BJ (cell line): ENCODE data around the gene C1QL3. TPM values are rescaled to one million over a fixed set of nuclear protein-coding genes. Genes with fewer than 3 reads are reported as not detected.

Experiments used
- CTCF ChIA-PET: fragments of 350-600 bp; formaldehyde crosslinking; extraction: SDS; loops from one replicate; lab custom pipeline; 2021; ENCODE audit warnings: antibody characterized with exemption, inconsistent platforms; lab: Yijun Ruan, JAX
- POLR2A ChIA-PET: fragments of 300-600 bp; sonication (Branson Sonifier 250); formaldehyde crosslinking; extraction: SDS; loops from one replicate; lab custom pipeline; 2021; ENCODE audit warnings: antibody characterized with exemption; lab: Charles Lee
- DNase-seq: peaks from one replicate; pipeline ENCODE4 v3.0.0-alpha.2; 2011; ENCODE audit warnings: low read depth
- H3K27me3 ChIP-seq: 2 replicates; pipeline ENCODE4 v1.6.0; 2011; ENCODE audit warnings: low read length; ENCODE audit not compliant: control insufficient read depth, insufficient read depth
- H3K36me3 ChIP-seq: 2 replicates; pipeline ENCODE4 v1.5.1; 2011; ENCODE audit warnings: low read length; ENCODE audit not compliant: control insufficient read depth, insufficient read depth
- H3K4me3 ChIP-seq: 2 replicates; pipeline ENCODE4 v1.5.1; 2011; ENCODE audit warnings: low read depth, mild to moderate bottlenecking, control low read depth, low read length
- CTCF ChIP-seq: IDR thresholded peaks from 2 replicates; pipeline ENCODE4 v1.5.1; 2011; ENCODE audit warnings: low read depth, mild to moderate bottlenecking, control low read depth, inconsistent platforms, low read length, moderate library complexity; ENCODE audit not compliant: insufficient read depth
- polyA plus RNA-seq: library from polyadenylated mRNA; depleted of rRNA; stranded (reverse); fragments of >200 nt; gene quantifications from 2 replicates; pipeline ENCODE4 v1.2.3, GENCODE V29; 2011

The C1QL3 gene
- polyA plus RNA-seq, 1 experiment, result not detected

GRCh38 chr10:16481052-16481728, 40.5 kb downstream of the C1QL3 start:
- Histone ChIP-seq H3K4me3 (no peak overlapping the region), H3K36me3 (no peaks in the 10 kb centered on the region), H3K27me3 (no peaks in the 10 kb centered on the region)
- ChIA-PET POLR2A (no interaction called here), CTCF (interaction anchor here (0.9 to 1.0 kb wide), 2 partner anchors 10 kb away, joined by 3 to 6 read pairs; no protein-coding TSS in a partner anchor)
- TF ChIP-seq CTCF, result no peak
- DNase-seq, result no peak

- no peaks in the 10 kb centered on the region for H3K36me3 ChIP-seq
- DNase-seq, result no peak
- ChIA-PET CTCF (interaction anchor here (0.6 kb wide), 1 partner anchor 865 kb away, joined by 3 read pairs; no protein-coding TSS in a partner anchor), POLR2A (no interaction called here)
- H3K27me3 ChIP-seq, result no peaks in the 10 kb centered on the region
- H3K4me3 ChIP-seq, result no peak overlapping the region
- TF ChIP-seq CTCF, result no peak
These were observed 42.9 kb downstream of the C1QL3 start for GRCh38 chr10:16478801-16479200.

GRCh38 chr10:16477757-16478156, 43.9 kb downstream of the C1QL3 start:
- DNase-seq, result no peak
- POLR2A ChIA-PET, result no interaction called here
- no peak for TF ChIP-seq CTCF
- Histone ChIP-seq H3K36me3 (no peaks in the 10 kb centered on the region), H3K27me3 (no peaks in the 10 kb centered on the region), H3K4me3 (no peak overlapping the region)
- CTCF ChIA-PET, result no interaction called here

- POLR2A ChIA-PET, result no interaction called here
- H3K36me3 ChIP-seq, result no peaks in the 10 kb centered on the region
- DNase-seq, result no peak
- H3K27me3 ChIP-seq, result no peaks in the 10 kb centered on the region
- H3K4me3 ChIP-seq, result no peak overlapping the region
- TF ChIP-seq CTCF, result no peak
- CTCF ChIA-PET, result no interaction called here
These were observed 48.9 kb downstream of the C1QL3 start for GRCh38 chr10:16472828-16473227.

GRCh38 chr10:16470747-16471146, 50.9 kb downstream of the C1QL3 start:
- Histone ChIP-seq H3K36me3 (no peaks in the 10 kb centered on the region), H3K27me3 (no peaks in the 10 kb centered on the region), H3K4me3 (no peak overlapping the region)
- DNase-seq, result no peak
- POLR2A ChIA-PET, result no interaction called here
- CTCF ChIA-PET, result interaction anchor here (1.6 kb wide), 1 partner anchor 10 kb away, joined by 3 read pairs; no protein-coding TSS in a partner anchor
- no peak for TF ChIP-seq CTCF
